GM23338 (cell line): Measurements from ENCODE around the gene DIDO1. TPM values are rescaled to one million over a fixed set of nuclear protein-coding genes. Genes with fewer than 3 reads are reported as not detected.

ENCODE experiments used
- ATAC-seq: fragments of 200-7000 bp; cut with Tn5 transposase; 3 replicates; pipeline ENCODE4 v1.9.1; 2020
- DNase-seq: peaks from one replicate; pipeline ENCODE4 v3.0.0-alpha.2; 2015; ENCODE audit warnings: low spot score
- H2AFZ ChIP-seq: fragments of 200-600 bp; sonication (generic); 2 replicates; pipeline ENCODE4 v1.8.0; 2016; ENCODE audit warnings: antibody characterized with exemption, mild to moderate bottlenecking, moderate library complexity
- H3F3A ChIP-seq: fragments of 200-600 bp; sonication (generic); replicated peaks from 2 replicates; pipeline ENCODE4 v1.8.0; 2017; ENCODE audit warnings: antibody characterized with exemption, mixed run types, low read depth
- H3K27ac ChIP-seq: fragments of 200-600 bp; sonication (generic); 2 replicates; pipeline ENCODE4 v1.6.1; 2016; ENCODE audit warnings: low read depth
- H3K27me3 ChIP-seq: fragments of 200-600 bp; sonication (generic); 2 replicates; pipeline ENCODE4 v1.8.0; 2016; ENCODE audit warnings: mild to moderate bottlenecking, mixed run types, moderate library complexity; ENCODE audit not compliant: insufficient read depth
- H3K36me3 ChIP-seq: fragments of 200-600 bp; sonication (generic); 2 replicates; pipeline ENCODE4 v1.8.0; 2016; ENCODE audit warnings: mild to moderate bottlenecking; ENCODE audit not compliant: insufficient read depth
- H3K4me1 ChIP-seq: fragments of 200-600 bp; sonication (generic); 2 replicates; pipeline ENCODE4 v1.8.0; 2016; ENCODE audit warnings: mild to moderate bottlenecking, moderate library complexity; ENCODE audit not compliant: insufficient read depth
- H3K4me2 ChIP-seq: fragments of 200-600 bp; sonication (generic); 2 replicates; pipeline ENCODE4 v1.7.1; 2017; ENCODE audit warnings: mixed run types
- H3K4me3 ChIP-seq: fragments of 200-600 bp; sonication (generic); 2 replicates; pipeline ENCODE4 v1.6.1; 2016; ENCODE audit warnings: mixed run types
- H3K79me2 ChIP-seq: fragments of 200-600 bp; sonication (generic); replicated peaks from 2 replicates; pipeline ENCODE4 v1.8.0; 2017; ENCODE audit warnings: mild to moderate bottlenecking; ENCODE audit not compliant: insufficient read depth
- H3K9me2 ChIP-seq: fragments of 200-600 bp; sonication (generic); 2 replicates; pipeline ENCODE4 v1.8.0; 2017; ENCODE audit not compliant: insufficient read depth
- H4K20me1 ChIP-seq: fragments of 200-600 bp; sonication (generic); replicated peaks from 2 replicates; pipeline ENCODE4 v1.8.0; 2017; ENCODE audit warnings: mild to moderate bottlenecking; ENCODE audit not compliant: insufficient read depth
- H3K27ac Mint-ChIP-seq: 2 replicates; pipeline ENCODE4 v1.8.0; 2020; ENCODE audit warnings: inconsistent platforms, mild to moderate bottlenecking, moderate library complexity, mixed read lengths
- H3K27me3 Mint-ChIP-seq: 3 replicates; pipeline ENCODE4 v1.8.0; 2022; ENCODE audit warnings: low read depth, mild to moderate bottlenecking, moderate library complexity, mixed read lengths, inconsistent platforms; ENCODE audit not compliant: insufficient read depth, poor library complexity
- H3K36me3 Mint-ChIP-seq: 3 replicates; pipeline ENCODE4 v1.8.0; 2021; ENCODE audit warnings: low read depth, mild to moderate bottlenecking, inconsistent platforms, moderate library complexity, mixed read lengths
- H3K4me1 Mint-ChIP-seq: 3 replicates; pipeline ENCODE4 v1.8.0; 2020; ENCODE audit warnings: mild to moderate bottlenecking, inconsistent platforms, mixed read lengths
- H3K4me3 Mint-ChIP-seq: 3 replicates; pipeline ENCODE4 v1.8.0; 2021; ENCODE audit warnings: moderate library complexity, mild to moderate bottlenecking, inconsistent platforms, mixed read lengths
- H3K9me3 Mint-ChIP-seq: 3 replicates; pipeline ENCODE4 v1.8.0; 2020; ENCODE audit warnings: moderate library complexity, mild to moderate bottlenecking, inconsistent platforms, mixed read lengths
- CREB1 ChIP-seq: fragments of 250-450 bp; sonication (Bioruptor Pico); IDR thresholded peaks from 2 replicates; pipeline ENCODE4 v1.5.0; 2020; ENCODE audit warnings: low read depth, mild to moderate bottlenecking, moderate library complexity
- EZH2 ChIP-seq: fragments of 200-600 bp; sonication (generic); IDR thresholded peaks from one replicate; pipeline ENCODE4 v1.8.0; 2017; ENCODE audit warnings: antibody characterized with exemption, mild to moderate bottlenecking, low read depth; ENCODE audit not compliant: unreplicated experiment
- EZH2phosphoT487 ChIP-seq: fragments of 200-600 bp; sonication (generic); IDR thresholded peaks from one replicate; pipeline ENCODE4 v1.8.1; 2018; ENCODE audit warnings: antibody characterized with exemption; ENCODE audit not compliant: unreplicated experiment
- JUNB ChIP-seq: IDR thresholded peaks from one replicate; pipeline ENCODE4 v1.6.1; 2016; ENCODE audit warnings: antibody characterized with exemption; ENCODE audit not compliant: unreplicated experiment
- STAT1 ChIP-seq: IDR thresholded peaks from one replicate; pipeline ENCODE4 v1.6.1; 2016; ENCODE audit warnings: antibody characterized with exemption; ENCODE audit not compliant: unreplicated experiment
- ZNF114 ChIP-seq: fragments of 250-450 bp; sonication (Bioruptor Pico); IDR thresholded peaks from 2 replicates; pipeline ENCODE4 v1.5.0; 2020; ENCODE audit warnings: mild to moderate bottlenecking, moderate library complexity
- ZNF331 ChIP-seq: fragments of 250-450 bp; sonication (Bioruptor Pico); IDR thresholded peaks from 2 replicates; pipeline ENCODE4 v1.5.0; 2020; ENCODE audit warnings: low read depth, mild to moderate bottlenecking, moderate library complexity
- polyA plus RNA-seq: library from polyadenylated mRNA; unstranded; fragments of >200 nt; fragmentation: Nextera tagmentation; extraction: Ambion mirVana; gene quantifications from 2 replicates; pipeline ENCODE4 v1.2.1, GENCODE V29; 2016
- total RNA-seq: library from RNA; depleted of rRNA; stranded (reverse); fragments of >200 nt; shearing (Covaris generic); gene quantifications from 2 replicates; pipeline ENCODE4 v1.2.3, GENCODE V29; 2014
- TF ChIP-seq, protein P1 (sequence below): IDR thresholded peaks from one replicate; pipeline ENCODE4 v1.6.1; 2018; ENCODE audit warnings: antibody characterized with exemption; ENCODE audit not compliant: unreplicated experiment
- TF ChIP-seq, protein P2 (sequence below): IDR thresholded peaks from 2 replicates; pipeline ENCODE4 v1.6.1; 2016; ENCODE audit warnings: antibody characterized with exemption

Gene DIDO1
- total and polyA plus RNA-seq, 2 experiments from 2014 or later: 72.4 to 162 TPM

DNA sequence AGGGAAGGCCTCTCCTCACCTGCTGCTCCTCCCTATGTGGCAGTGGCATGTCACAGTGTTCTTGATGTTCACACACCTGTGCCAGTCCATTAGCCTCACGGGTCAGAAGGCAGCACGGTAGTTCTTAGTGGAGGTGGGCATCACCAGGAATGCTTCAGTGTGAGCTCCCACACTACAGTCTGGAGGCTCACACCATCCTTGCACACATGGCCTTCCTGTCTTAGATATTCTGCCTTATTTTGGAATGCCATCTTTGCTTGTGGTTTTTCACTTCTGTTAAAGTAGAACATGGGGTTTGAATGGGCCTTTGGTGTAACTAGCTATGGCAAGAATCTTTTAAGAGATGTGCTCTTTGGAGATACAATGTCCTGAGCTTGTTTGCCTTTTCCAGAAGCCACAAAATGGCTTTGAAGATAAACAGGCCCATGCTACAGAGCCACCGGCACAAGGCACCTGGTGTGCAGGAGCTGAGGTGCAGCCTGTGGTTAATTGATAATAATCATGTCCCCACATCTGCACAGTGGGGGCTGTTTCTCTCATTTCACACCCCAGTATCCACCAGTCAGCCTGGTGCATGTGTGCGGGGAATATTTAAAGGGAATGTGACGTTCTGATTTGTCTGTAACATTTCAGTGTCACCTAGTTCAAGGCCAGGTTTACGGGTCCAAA lies 23.0 kb upstream of the DIDO1 start:
- H3K27ac Mint-ChIP-seq: no peak overlapping the region
- H3F3A ChIP-seq: peaks cover 20% of the 10 kb centered on the region
- H3K36me3 ChIP-seq: peaks cover 41% of the 10 kb centered on the region
- H3K4me1 Mint-ChIP-seq: peaks cover 12% of the 10 kb centered on the region
- H3K27ac ChIP-seq: peak overlapping the region; percentile 50; the same call in 1 of the 2 replicates
- DNase-seq (no peak), ATAC-seq (no peak)
- no peaks in the 10 kb centered on the region for H3K9me3 Mint-ChIP-seq
- no peak overlapping the region for H3K4me2 ChIP-seq
- no peak overlapping the region for H3K4me3 ChIP-seq
- no peaks in the 10 kb centered on the region for H3K27me3 ChIP-seq
- H3K9me2 ChIP-seq: no peaks in the 10 kb centered on the region
- H3K27me3 Mint-ChIP-seq: peaks cover 13% of the 10 kb centered on the region
- TF ChIP-seq CREB1 (no peak), ZNF114 (CRISPR knock-in tag) (no peak), ZNF331 (CRISPR knock-in tag) (no peak), EZH2phosphoT487 (no peak), STAT1 (no peak), EZH2 (no peak)
- TF ChIP-seq, protein P1, sequence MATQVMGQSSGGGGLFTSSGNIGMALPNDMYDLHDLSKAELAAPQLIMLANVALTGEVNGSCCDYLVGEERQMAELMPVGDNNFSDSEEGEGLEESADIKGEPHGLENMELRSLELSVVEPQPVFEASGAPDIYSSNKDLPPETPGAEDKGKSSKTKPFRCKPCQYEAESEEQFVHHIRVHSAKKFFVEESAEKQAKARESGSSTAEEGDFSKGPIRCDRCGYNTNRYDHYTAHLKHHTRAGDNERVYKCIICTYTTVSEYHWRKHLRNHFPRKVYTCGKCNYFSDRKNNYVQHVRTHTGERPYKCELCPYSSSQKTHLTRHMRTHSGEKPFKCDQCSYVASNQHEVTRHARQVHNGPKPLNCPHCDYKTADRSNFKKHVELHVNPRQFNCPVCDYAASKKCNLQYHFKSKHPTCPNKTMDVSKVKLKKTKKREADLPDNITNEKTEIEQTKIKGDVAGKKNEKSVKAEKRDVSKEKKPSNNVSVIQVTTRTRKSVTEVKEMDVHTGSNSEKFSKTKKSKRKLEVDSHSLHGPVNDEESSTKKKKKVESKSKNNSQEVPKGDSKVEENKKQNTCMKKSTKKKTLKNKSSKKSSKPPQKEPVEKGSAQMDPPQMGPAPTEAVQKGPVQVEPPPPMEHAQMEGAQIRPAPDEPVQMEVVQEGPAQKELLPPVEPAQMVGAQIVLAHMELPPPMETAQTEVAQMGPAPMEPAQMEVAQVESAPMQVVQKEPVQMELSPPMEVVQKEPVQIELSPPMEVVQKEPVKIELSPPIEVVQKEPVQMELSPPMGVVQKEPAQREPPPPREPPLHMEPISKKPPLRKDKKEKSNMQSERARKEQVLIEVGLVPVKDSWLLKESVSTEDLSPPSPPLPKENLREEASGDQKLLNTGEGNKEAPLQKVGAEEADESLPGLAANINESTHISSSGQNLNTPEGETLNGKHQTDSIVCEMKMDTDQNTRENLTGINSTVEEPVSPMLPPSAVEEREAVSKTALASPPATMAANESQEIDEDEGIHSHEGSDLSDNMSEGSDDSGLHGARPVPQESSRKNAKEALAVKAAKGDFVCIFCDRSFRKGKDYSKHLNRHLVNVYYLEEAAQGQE: no peak
- TF ChIP-seq, protein P2, sequence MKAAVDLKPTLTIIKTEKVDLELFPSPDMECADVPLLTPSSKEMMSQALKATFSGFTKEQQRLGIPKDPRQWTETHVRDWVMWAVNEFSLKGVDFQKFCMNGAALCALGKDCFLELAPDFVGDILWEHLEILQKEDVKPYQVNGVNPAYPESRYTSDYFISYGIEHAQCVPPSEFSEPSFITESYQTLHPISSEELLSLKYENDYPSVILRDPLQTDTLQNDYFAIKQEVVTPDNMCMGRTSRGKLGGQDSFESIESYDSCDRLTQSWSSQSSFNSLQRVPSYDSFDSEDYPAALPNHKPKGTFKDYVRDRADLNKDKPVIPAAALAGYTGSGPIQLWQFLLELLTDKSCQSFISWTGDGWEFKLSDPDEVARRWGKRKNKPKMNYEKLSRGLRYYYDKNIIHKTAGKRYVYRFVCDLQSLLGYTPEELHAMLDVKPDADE: no peak
- H2AFZ ChIP-seq: no peak overlapping the region
- peaks cover 59% of the 10 kb centered on the region for H3K79me2 ChIP-seq
- peaks cover 64% of the 10 kb centered on the region for H3K36me3 Mint-ChIP-seq
- peaks cover 48% of the 10 kb centered on the region for H4K20me1 ChIP-seq
- peaks cover 12% of the 10 kb centered on the region for H3K4me1 ChIP-seq
- H3K4me3 Mint-ChIP-seq: no peak overlapping the region; the same call in 2 of the 3 replicates

DNA sequence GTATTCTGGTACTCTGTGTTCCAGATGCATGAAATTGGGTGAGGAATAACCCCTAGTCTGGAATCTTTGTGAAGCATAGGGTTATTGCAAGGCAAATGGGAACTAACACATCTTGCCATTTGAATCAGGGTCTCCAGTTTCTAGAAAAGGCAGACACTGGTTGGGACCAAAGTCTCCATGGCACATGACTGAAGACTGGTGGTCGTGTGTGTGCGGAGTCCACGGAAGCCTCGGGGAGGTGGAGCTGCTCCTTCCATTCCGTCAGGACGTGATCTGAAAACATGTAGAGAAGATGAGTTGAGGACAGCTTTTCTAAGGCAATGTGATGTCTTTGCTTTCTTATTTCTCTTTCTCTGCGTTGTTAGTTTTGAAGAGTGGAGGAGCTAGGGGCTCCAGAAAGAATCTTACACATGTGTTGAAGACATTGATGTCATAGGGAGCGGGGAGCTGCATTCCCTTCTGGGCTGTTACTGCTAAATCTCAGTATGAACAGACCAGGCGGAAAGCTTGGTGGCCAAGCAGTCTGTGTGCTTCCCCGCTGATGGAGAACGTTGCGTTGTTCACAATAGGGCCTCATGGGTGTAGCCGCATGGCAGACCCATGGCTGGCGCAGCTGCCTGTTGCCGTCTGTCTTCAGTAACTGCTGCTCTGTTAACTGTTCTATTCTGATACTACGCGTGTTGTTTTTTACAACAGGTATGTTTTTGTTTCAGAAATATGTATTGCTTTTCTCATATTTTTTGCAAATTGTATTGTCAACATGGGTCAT lies 21.4 kb upstream of the DIDO1 start:
- Histone ChIP-seq H3K27ac (no peak overlapping the region), H3K36me3 (peaks cover 57% of the 10 kb centered on the region), H3K27me3 (no peaks in the 10 kb centered on the region), H4K20me1 (peaks cover 52% of the 10 kb centered on the region), H2AFZ (no peak overlapping the region), H3K4me2 (no peak overlapping the region), H3F3A (peaks cover 16% of the 10 kb centered on the region), H3K4me1 (peaks cover 4% of the 10 kb centered on the region), H3K9me2 (no peaks in the 10 kb centered on the region), H3K4me3 (no peak overlapping the region), H3K79me2 (peaks cover 75% of the 10 kb centered on the region)
- Mint-ChIP-seq H3K9me3 (no peaks in the 10 kb centered on the region), H3K27ac (no peak overlapping the region), H3K4me3 (no peak overlapping the region), H3K4me1 (peaks cover 6% of the 10 kb centered on the region), H3K36me3 (peaks cover 80% of the 10 kb centered on the region), H3K27me3 (peaks cover 8% of the 10 kb centered on the region)
- DNase-seq: no peak
- no peak for ATAC-seq
- TF ChIP-seq JUNB (no peak), EZH2phosphoT487 (no peak), EZH2 (no peak), ZNF114 (CRISPR knock-in tag) (no peak)
